ENCODE measurements around the gene HOXA5. TPM values are rescaled to one million over a fixed set of nuclear protein-coding genes. Genes with fewer than 3 reads are reported as not detected.

Gene HOXA5
- total and polyA plus RNA-seq, 2 of the 8 experiments (the other 6 are each of a cell fraction or from before 2014, with no cell fraction given): not detected

DNA sequence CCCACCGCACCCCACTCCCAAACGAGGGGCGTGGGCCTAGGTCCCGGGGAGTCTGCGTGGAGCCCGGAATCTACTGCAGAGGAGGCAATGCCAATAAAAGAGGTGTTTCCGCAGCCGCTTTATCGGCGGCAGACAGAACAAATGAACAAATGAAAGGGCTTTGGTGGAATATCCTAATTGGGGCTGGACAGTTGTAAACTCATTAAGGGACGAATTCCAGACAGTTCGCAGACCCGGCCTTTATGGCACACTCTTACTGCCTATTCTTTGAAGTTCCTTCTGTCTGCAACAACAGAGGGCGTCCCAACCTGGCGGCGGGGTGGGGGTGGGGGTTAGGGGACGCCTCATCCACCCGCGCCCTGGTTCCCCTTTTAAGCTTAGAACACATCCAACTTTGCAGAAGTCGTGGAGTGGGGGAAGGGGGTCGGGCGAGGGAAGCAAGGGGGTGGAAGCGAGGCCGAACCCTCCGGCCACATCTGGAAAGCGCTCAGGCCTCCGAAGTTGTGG, 17.8 kb upstream of the HOXA5 start:
- Histone ChIP-seq H2AFZ (ENCODE audit: low read length) (no peak overlapping the region), H2BK5ac (ENCODE audit: low read depth, low read length) (no peak overlapping the region), H3K23me2 (ENCODE audit: low read depth, low read length) (no peaks in the 10 kb centered on the region), H3K9ac (replicated peaks in 1 of 4; ENCODE audit: extremely low read depth in 1 of 4, low read depth in 3 of 4, low read length in 3 of 4) (no peak overlapping the region), H3K4me1 (replicated peaks in 1 of 4; ENCODE audit: control insufficient read depth in 3 of 4, insufficient read depth in 4 of 4, low read length in 3 of 4) (no peaks in the 10 kb centered on the region; a peak in 3 of 7 replicates), H4K5ac (ENCODE audit: insufficient read length, low read depth, low read length) (no peak overlapping the region), H4K91ac (replicated peaks; ENCODE audit: insufficient read length, low read length) (no peak overlapping the region), H3K4ac (replicated peaks; ENCODE audit: insufficient read length, low read depth, low read length) (no peak overlapping the region), H3K79me1 (ENCODE audit: low read depth, low read length) (no peaks in the 10 kb centered on the region), H2BK120ac (replicated peaks; ENCODE audit: low read depth, low read length) (no peak overlapping the region), H4K20me1 (replicated peaks in 1 of 2; ENCODE audit: control insufficient read depth in 1 of 2, insufficient read depth in 2 of 2, low read length in 2 of 2) (peaks cover 14 to 29% of the 10 kb centered on the region in 2 experiments), H3K9me3 (ENCODE audit: insufficient read depth in 2 of 2, low read depth in 1 of 2, low read length in 1 of 2) (peaks cover 0 to 12% of the 10 kb centered on the region in 2 experiments; a peak in 1 of 4 replicates), H3K23ac (ENCODE audit: insufficient read length) (no peak overlapping the region), H3K27me3 (replicated peaks in 1 of 4; ENCODE audit: control insufficient read depth in 3 of 4, extremely low read depth in 1 of 4, insufficient read depth in 3 of 4, low read length in 3 of 4) (peaks cover 98 to 100% (median 99%) of the 10 kb centered on the region in 4 experiments), H3K18ac (ENCODE audit: extremely low read depth, low read length) (no peak overlapping the region), H3K4me3 (ENCODE audit: extremely low read depth in 1 of 4, insufficient read depth in 2 of 4, low read depth in 3 of 4, low read length in 4 of 4) (0 out of 8 replicates have a peak overlapping the region, but pooled peaks of 1 of the 4 experiments have one; percentile 60), H2BK15ac (ENCODE audit: low read length) (no peak overlapping the region), H2BK20ac (ENCODE audit: low read length) (no peak overlapping the region), H2BK12ac (ENCODE audit: low read depth, low read length) (no peak overlapping the region), H3K79me2 (ENCODE audit: control insufficient read depth in 1 of 2, insufficient read depth in 2 of 2, low read length in 2 of 2) (no peaks in the 10 kb centered on the region), H2AK5ac (ENCODE audit: low read depth, low read length) (no peak overlapping the region), H3K27ac (ENCODE audit: low read depth, low read length) (no peak overlapping the region), H3K56ac (replicated peaks; ENCODE audit: insufficient read length, low read depth, low read length) (no peak overlapping the region), H3K14ac (ENCODE audit: insufficient read length) (no peak overlapping the region), H3K36me3 (ENCODE audit: control insufficient read depth in 2 of 4, insufficient read depth in 4 of 4, low read length in 3 of 4) (peaks cover 0 to 28% (median 0%) of the 10 kb centered on the region in 4 experiments; a peak in 1 of 8 replicates), H3K4me2 (ENCODE audit: insufficient read depth in 1 of 2, low read depth in 2 of 2, low read length in 2 of 2) (peak overlapping the region in 1 of 2 experiments; percentile 77; a peak in 2 of 4 replicates), H4K8ac (ENCODE audit: extremely low read depth, insufficient read depth, low read length) (no peak overlapping the region)
- FAIRE-seq: no peak
- CTCF ChIA-PET (ENCODE audit: partially characterized antibody): interaction anchor here (0.5 to 4.4 kb wide), 37 partner anchors 9 to 844 kb away, joined by 3 to 80 read pairs (median 4); partner anchors contain the start of genes HOXA3, HOXA4, HOXA5 and HOXA6
- 3% methylated on average over 13 of the region's 27 CpGs; no CpG with 5 or more reads in 1 of the 2 experiments for WGBS, 2 experiments (ENCODE audit: extremely low coverage in 1 of 2, insufficient coverage in 1 of 2, insufficient read length in 1 of 2, insufficient replicate concordance in 2 of 2, low coverage in 1 of 2, low lambda C conversion rate in 2 of 2, missing lambda C conversion rate in 1 of 2)
- no peak for DNase-seq (ENCODE audit: low read depth in 1 of 2, low spot score in 2 of 2)
- POLR2A ChIA-PET (ENCODE audit: partially characterized antibody): interaction anchor here (0.6 to 0.7 kb wide), 2 partner anchors 25 to 958 kb away, joined by 3 to 4 read pairs; no protein-coding TSS in a partner anchor
- TF ChIP-seq JUN (IDR thresholded peaks at IDR 0.05; ENCODE audit: low read depth, low read length) (no peak), TCF12 (IDR thresholded peaks at IDR 0.05; ENCODE audit: low read depth, low read length) (no peak), RBBP5 (IDR thresholded peaks at IDR 0.05; ENCODE audit: borderline replicate concordance, low read depth, low read length) (no peak), POU5F1 (IDR thresholded peaks at IDR 0.05; ENCODE audit: low read depth, low read length) (no peak), CEBPB (IDR thresholded peaks at IDR 0.05; ENCODE audit: low read depth, low read length) (no peak), KDM5A (IDR thresholded peaks at IDR 0.05; ENCODE audit: low read length) (no peak), KDM4A (IDR thresholded peaks at IDR 0.05; ENCODE audit: low read depth, low read length, severe bottlenecking) (no peak), FOSL1 (IDR thresholded peaks at IDR 0.05; ENCODE audit: insufficient read depth, low read depth, low read length) (no peak), ASH2L (IDR thresholded peaks at IDR 0.05; ENCODE audit: low read length) (no peak), GTF2F1 (IDR thresholded peaks at IDR 0.05; ENCODE audit: borderline replicate concordance, low read depth, low read length) (no peak), SAP30 (IDR thresholded peaks at IDR 0.05; ENCODE audit: insufficient read depth, insufficient replicate concordance, low read length) (no peak), KDM1A (IDR thresholded peaks at IDR 0.05; ENCODE audit: borderline replicate concordance, low read length) (no peak)
